HG03521 (cell line): ENCODE data around the gene ORAI3.

Experiments
- ATAC-seq: cut with Tn5 transposase; IDR thresholded peaks from one replicate; pipeline ENCODE4 v1.9.1; 2021; ENCODE audit warnings: mild to moderate bottlenecking, moderate library complexity; ENCODE audit not compliant: unreplicated experiment

The ORAI3 gene

GRCh38 chr16:30946671-30947540 lies 2.0 kb upstream of the ORAI3 start:
- ATAC-seq = no peak

GRCh38 chr16:30947541-30947858 lies 1.4 kb upstream of the ORAI3 start:
- ATAC-seq = no peak

- ATAC-seq = no peak
Measured at GRCh38 chr16:30947859-30948666, 805 bp upstream of the ORAI3 start.

GRCh38 chr16:30949650-30950515 lies 1.0 kb downstream of the ORAI3 start:
- ATAC-seq = no peak

GRCh38 chr16:30950516-30951065 lies 1.7 kb downstream of the ORAI3 start:
- ATAC-seq = no peak

GRCh38 chr16:30951193-30951592 lies 2.3 kb downstream of the ORAI3 start:
- ATAC-seq = no peak

GRCh38 chr16:30951750-30952149 lies 2.9 kb downstream of the ORAI3 start:
- no peak for ATAC-seq

- ATAC-seq = no peak
Measured at GRCh38 chr16:30953111-30953510, 4.2 kb downstream of the ORAI3 start.

- ATAC-seq = no peak
Measured at GRCh38 chr16:30953511-30954124, 4.8 kb downstream of the ORAI3 start.

GRCh38 chr16:30954993-30955392 lies 6.1 kb downstream of the ORAI3 start:
- ATAC-seq = no peak

- peak; percentile 31 for ATAC-seq
Measured at GRCh38 chr16:30956601-30957455, 8.0 kb downstream of the ORAI3 start.

GRCh38 chr16:30957456-30958174 lies 8.7 kb downstream of the ORAI3 start, which contains the start of gene SETD1A:
SETD1A (plus strand) TSS chr16:30957754; CDS start chr16:30958732, 978 bp downstream.
- ATAC-seq = peak; percentile 68

GRCh38 chr16:30958175-30959079 lies 9.6 kb downstream of the ORAI3 start:
- peak; percentile 33 for ATAC-seq

- no peak for ATAC-seq
Measured at GRCh38 chr16:30961384-30961783, 12.5 kb downstream of the ORAI3 start.

- no peak for ATAC-seq
Measured at GRCh38 chr16:30963925-30964511, 15.2 kb downstream of the ORAI3 start.

GRCh38 chr16:30964574-30965226 lies 15.8 kb downstream of the ORAI3 start:
- ATAC-seq = no peak

- no peak for ATAC-seq
Measured at GRCh38 chr16:30965436-30965835, 16.6 kb downstream of the ORAI3 start.
